LNCAP (cell line): Measurements from ENCODE around the gene EFCAB6.

Experiments
- CTCF ChIP-seq: fragments of 450-650 bp; IDR thresholded peaks from 2 replicates; pipeline ENCODE4 v1.5.1; 2017; ENCODE audit warnings: mild to moderate bottlenecking

The EFCAB6 gene

GRCh38 chr22:43506487-43506886 lies 305.6 kb downstream of the EFCAB6 start:
- TF ChIP-seq CTCF: no peak

- no peak for TF ChIP-seq CTCF
Measured at GRCh38 chr22:43505896-43506295, 306.2 kb downstream of the EFCAB6 start.

GRCh38 chr22:43505423-43505822 lies 306.7 kb downstream of the EFCAB6 start:
- TF ChIP-seq CTCF: no peak

- TF ChIP-seq CTCF: no peak
Measured at GRCh38 chr22:43504666-43505261, 307.3 kb downstream of the EFCAB6 start.

GRCh38 chr22:43504068-43504467 lies 308.0 kb downstream of the EFCAB6 start:
- no peak for TF ChIP-seq CTCF

- TF ChIP-seq CTCF: no peak
Measured at GRCh38 chr22:43502306-43502874, 309.7 kb downstream of the EFCAB6 start.

GRCh38 chr22:43501878-43502277 lies 310.2 kb downstream of the EFCAB6 start:
- no peak for TF ChIP-seq CTCF
